HepG2 (cell line): ENCODE measurements around the gene KREMEN1.

Source experiments
- BRCA1 ChIP-seq: sonication (generic); formaldehyde crosslinking; IDR thresholded peaks from 2 replicates; pipeline ENCODE4 v1.4.0; 2020; ENCODE audit warnings: missing genetic modification reagents
- GTF3A ChIP-seq: sonication (generic); formaldehyde crosslinking; conservative IDR thresholded peaks from 2 replicates; pipeline ENCODE4 v1.4.0; 2020; ENCODE audit warnings: mild to moderate bottlenecking, missing genetic modification reagents
- PTBP1 ChIP-seq: fragments of 200-400 bp; formaldehyde crosslinking; IDR thresholded peaks from 2 replicates; pipeline ENCODE4 v1.6.1; 2018; ENCODE audit warnings: low read length, low read depth; ENCODE audit not compliant: poor library complexity, severe bottlenecking
- RAD51 ChIP-seq: fragments of 450-650 bp; IDR thresholded peaks from 2 replicates; pipeline ENCODE4 v1.6.1; 2016; ENCODE audit warnings: borderline replicate concordance
- TCF7L2 ChIP-seq: IDR thresholded peaks from 2 replicates; pipeline ENCODE4 v1.6.1; 2011; ENCODE audit warnings: mild to moderate bottlenecking, low read depth, low read length, moderate library complexity
- ZNF18 ChIP-seq: sonication (generic); formaldehyde crosslinking; IDR thresholded peaks from 2 replicates; pipeline ENCODE4 v1.8.0; 2022; ENCODE audit warnings: mild to moderate bottlenecking, missing genetic modification reagents; ENCODE audit not compliant: insufficient replicate concordance
- ZNF513 ChIP-seq: sonication (generic); formaldehyde crosslinking; conservative IDR thresholded peaks from 2 replicates; pipeline ENCODE4 v1.5.0; 2020; ENCODE audit warnings: missing genetic modification reagents

GRCh38 chr22:29214232-29214631, 141.4 kb downstream of the KREMEN1 start:
- TF ChIP-seq ZNF18 (CRISPR knock-in tag) (no peak), PTBP1 (no peak), GTF3A (CRISPR knock-in tag) (no peak), BRCA1 (CRISPR knock-in tag) (no peak), TCF7L2 (no peak), RAD51 (no peak), ZNF513 (CRISPR knock-in tag) (no peak)
